DND-41 (cell line): ENCODE data around the gene MAP7D3.

ENCODE experiments used
- CTCF ChIP-seq: IDR thresholded peaks from 2 replicates; pipeline ENCODE4 v1.5.1; 2012; ENCODE audit warnings: borderline replicate concordance, low read length, moderate library complexity, mild to moderate bottlenecking; ENCODE audit not compliant: poor library complexity, severe bottlenecking; ENCODE audit errors: extremely low read depth
- EZH2 ChIP-seq: IDR thresholded peaks from 3 replicates; pipeline ENCODE4 v1.6.1; 2012; ENCODE audit warnings: borderline replicate concordance, low read depth, mild to moderate bottlenecking, moderate library complexity, low read length, inconsistent platforms; ENCODE audit not compliant: severe bottlenecking

GRCh38 chrX:136203438-136203837 is 47.8 kb downstream of the MAP7D3 start:
- no peak for TF ChIP-seq CTCF
- no peak for TF ChIP-seq EZH2
